Stimulated activated naive CD4-positive, alpha-beta T cell treated with Interleukin-2 at 50 U/mL for 16 hours (primary cell): Measurements from ENCODE around the gene TRRAP.
A peak's percentile ranks its signal among the peaks of the same experiment; 100 is the strongest.

ENCODE experiments used
- DNase-seq: peaks from one replicate; lab custom pipeline; 2025; lab: John Stamatoyannopoulos, UW

The TRRAP gene

DNA sequence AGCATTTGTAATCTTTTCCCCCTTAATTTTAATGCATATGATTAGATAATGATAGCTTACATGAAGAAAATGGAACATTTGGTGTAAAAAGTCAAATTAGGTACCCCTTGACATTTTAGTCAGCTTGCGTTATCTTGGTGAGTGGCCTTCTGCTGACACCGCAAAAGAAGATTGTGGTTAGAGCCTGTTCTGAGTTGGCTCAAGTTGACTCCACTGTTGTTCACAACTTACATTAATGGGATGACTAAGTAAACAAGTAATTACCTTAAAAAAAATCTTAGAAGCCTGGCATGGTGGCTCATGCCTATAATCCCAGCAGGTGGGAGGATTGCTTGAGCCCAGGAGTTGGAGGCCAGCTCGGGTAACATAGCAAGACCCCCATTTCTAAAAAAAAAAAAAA, 24.2 kb downstream of the TRRAP start:
- DNase-seq = no peak

DNA sequence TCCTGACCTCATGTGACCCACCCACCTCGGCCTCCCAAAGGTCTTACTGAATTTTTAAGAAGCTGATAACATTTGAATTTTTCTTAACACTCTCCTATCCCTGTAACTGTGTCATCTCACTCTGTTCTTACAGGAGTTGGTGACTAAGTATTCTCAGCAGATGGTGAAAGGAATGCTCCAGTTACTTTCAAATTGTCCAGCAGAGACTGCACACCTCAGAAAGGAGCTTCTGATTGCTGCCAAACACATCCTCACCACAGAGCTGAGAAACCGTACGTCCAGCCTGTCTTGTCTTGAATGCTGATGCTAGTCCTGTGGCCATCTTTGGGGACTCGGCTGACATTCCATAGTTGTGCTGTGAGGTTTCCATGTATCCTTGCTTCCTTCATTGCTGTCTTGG, 24.9 kb downstream of the TRRAP start:
- DNase-seq = no peak

DNA sequence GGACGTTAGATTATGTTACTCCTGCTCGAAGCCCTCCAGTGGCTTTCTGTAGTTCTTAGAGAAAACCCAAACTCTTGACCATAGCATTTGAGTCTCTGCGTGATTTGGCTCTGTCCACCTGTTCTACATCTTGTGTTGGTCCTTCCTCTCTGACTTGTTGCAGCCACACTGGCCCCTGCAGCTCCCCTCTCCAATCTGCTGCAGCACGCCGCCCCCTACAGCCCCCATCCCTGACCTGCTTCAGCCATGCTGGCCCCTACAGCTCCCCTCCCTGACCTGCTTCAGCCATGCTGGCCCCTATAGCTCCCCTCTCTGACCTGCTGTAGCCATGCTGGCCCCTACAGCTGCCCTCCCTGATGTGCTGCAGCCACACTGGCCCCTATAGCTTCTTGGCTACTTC, 29.2 kb downstream of the TRRAP start:
- no peak for DNase-seq

DNA sequence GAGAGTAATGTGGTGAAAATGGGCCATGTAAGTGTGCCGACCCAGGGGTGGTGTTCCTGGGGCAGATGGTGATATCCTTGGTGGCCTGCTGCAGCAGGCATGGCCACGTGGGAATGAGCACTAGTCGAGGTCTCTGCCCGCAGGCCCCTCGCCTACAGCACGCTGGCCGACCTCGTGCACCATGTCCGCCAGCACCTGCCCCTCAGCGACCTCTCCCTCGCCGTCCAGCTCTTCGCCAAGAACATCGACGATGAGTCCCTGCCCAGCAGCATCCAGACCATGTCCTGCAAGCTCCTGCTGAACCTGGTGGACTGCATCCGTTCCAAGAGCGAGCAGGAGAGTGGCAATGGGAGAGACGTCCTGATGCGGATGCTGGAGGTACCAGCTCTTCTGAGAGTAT, 30.3 kb downstream of the TRRAP start:
- DNase-seq = no peak

DNA sequence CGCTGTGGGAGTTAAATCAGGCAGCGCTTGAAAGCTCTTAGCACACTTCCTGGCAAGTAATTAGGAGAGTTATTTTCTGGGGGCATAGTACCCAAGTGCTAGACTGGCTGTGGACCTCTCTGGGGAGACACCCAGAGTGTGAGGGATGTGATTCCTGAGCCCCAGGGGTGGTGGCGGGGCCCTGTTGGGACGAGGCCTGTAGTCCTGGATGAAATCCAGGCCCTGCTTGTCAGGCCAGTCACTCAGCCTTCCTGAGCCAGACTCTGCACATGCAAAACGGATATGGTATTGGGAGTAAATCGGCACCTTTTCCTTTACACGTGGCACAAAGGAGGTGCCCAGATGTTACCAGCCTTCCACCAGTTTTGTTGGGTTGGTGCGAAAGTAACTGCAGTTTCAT, 31.2 kb downstream of the TRRAP start:
- no peak for DNase-seq

DNA sequence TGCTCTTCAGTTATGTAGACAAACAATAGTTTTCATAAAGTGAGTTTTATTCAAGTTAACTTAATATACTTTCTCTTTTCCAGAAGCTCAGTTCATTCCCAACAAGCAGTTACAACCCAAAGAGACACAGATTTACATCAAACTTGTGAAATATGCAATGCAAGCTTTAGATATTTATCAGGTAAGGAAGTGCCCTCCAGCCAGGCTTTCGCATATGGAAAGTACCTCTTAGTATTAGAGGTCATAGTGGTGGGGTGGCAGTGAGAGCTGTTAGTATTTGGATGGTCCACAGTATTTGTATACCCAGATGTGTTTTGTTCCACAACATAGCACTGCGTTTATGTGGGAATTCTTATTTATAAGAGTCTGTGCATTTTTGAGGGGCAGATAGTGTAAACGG, 32.1 kb downstream of the TRRAP start:
- no peak for DNase-seq

DNA sequence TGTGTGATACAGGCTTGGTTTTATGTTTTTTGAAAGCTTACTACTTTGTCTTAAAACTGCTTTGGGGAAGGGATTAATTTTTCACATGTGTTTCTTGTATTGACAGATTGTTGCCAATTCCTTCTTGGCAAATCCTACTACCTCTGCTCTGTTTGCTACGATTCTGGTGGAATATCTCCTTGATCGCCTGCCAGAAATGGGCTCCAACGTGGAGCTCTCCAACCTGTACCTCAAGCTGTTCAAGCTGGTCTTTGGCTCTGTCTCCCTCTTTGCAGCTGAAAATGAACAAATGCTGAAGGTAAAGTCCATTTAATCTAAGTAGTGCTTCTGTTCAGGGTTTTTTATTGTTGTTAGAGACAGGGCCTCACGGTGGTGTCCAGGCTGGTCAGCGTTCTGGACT, 33.6 kb downstream of the TRRAP start:
- DNase-seq = no peak

DNA sequence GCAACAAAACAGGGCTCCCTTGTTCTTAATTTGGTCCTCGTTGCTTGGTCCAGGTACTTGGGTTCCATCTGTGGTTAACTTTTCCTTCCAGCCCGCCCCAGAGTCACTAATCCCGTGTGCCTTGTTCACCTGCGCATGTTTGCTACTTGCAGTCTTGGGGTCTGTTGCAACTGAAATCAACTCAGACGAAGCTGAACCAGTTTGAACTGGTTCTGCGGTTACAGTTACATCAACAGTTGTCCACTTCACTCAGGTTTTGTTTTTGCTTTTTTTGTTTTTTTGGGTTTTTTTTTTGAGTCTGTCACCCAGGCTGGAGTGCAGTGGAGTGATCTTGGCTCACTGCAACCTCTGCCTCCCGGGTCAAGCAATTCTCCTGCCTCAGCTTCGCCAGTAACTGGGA, 34.7 kb downstream of the TRRAP start:
- no peak for DNase-seq

DNA sequence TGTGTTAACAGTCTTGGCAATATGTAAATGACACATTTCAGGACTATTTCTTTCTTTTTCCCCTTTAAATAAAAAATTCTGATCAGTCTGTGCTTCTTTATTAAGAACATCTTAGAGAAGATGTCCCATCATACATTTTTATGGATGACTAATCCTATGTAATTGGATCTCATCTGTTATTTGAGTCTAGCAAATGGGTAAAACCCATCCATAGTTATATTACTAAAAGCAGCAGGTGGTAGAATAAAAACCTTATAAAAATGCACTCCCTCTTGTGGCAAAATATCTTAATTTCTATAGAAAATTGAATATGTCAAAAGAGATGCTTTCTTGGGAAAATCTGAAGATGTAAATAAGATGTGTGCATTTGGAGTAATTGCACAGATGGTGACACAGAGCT, 35.3 kb downstream of the TRRAP start:
- DNase-seq = no peak

DNA sequence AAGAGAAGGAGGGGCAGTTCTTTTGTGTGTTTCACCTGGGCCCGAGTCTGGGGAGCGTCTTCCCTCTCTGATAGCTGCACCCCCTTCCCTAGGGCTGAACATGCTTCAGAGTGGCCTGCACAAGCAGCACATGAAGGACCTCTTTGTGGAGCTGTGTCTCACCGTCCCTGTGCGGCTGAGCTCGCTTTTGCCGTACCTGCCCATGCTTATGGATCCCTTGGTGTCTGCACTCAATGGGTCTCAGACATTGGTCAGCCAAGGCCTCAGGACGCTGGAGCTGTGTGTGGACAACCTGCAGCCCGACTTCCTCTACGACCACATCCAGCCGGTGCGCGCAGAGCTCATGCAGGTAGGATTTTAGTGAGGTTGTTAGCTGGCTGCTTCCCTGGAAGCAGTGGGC, 39.0 kb downstream of the TRRAP start:
- no peak for DNase-seq

DNA sequence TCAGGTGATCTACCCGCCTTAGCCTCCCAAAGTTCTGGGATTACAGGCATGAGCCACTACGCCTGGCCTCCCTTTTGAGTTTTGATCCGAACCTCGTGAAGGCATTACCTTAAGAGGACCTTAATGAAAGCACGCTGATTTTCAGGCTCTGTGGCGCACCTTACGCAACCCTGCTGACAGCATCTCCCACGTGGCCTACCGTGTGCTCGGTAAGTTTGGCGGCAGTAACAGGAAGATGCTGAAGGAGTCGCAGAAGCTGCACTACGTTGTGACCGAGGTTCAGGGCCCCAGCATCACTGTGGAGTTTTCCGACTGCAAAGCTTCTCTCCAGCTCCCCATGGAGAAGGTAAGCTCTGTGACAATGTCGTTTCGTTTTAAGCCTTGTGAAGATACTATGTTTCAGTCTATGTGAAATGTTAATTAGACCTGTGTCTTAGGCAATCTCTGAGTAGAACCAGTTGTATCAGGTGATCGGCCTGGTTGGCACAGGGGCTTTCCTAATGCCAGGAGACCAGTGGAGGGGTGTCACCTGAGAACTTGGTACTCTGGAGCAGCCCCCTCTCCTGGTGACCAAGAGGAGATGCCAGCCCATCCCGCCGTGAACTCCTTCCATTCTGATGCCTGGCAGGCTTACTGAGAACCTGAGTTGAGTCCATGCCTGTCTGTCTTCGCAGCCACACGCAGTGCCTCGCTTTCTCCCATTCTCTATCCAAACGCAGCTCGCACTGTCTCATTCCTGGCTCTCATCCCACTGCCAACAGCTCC, 43.5 kb downstream of the TRRAP start:
- no peak for DNase-seq

DNA sequence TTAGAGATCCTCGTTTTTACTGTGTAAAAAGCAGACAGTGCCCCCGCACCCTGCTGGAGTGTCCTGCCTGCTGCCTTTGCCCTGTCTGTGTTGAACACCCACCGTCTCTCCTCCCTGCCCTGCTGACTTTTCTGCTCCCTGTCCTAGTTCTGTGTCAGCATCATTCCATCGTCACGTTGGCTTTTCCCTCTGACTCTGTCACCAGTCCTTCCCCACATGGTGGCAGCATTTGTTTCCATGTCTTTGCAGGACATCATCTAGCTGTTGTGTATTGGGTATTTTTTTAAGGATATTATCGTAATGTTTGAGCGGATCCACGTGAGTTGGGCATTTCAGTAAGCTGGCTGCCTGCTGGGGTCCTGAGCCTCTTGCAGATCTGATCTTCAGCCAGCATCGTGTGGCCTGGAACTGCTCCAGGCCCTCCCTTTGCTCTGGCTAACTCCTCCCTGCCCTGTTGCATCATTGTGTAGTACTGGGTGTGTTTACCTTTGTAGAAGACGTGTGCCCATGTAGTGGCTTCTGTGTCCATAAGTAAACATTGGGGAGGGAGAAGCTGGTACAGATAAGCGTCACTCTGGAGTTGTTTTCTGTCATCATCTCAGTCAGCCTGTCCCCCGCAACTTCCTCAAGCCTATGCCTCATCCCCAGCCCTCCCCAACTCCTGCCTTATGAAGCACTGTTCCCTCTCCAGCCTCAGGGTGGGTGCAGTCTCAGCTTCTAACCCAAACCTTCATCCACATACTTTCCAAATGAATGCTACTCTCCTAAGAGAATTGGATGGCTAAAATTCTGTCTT, 44.3 kb downstream of the TRRAP start:
- no peak for DNase-seq

DNA sequence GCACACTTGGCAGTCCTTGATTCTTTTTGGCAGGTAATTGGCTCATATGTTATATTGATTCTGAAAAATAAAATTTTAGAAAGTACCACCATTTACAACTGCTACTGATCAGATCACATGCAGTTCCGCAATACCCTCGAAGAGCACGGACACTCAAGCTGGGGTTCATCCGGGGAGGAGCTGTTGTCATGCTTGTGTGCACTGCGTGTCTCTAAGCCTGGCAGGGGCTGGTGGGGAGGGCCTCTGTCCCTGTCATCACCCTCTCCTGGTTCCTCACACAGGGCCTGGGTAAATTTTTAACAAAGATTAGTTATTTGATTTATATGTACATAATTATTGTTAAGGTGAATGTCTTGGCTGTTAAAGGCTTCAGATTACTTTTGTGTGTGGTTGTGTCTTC, 45.2 kb downstream of the TRRAP start:
- no peak for DNase-seq

DNA sequence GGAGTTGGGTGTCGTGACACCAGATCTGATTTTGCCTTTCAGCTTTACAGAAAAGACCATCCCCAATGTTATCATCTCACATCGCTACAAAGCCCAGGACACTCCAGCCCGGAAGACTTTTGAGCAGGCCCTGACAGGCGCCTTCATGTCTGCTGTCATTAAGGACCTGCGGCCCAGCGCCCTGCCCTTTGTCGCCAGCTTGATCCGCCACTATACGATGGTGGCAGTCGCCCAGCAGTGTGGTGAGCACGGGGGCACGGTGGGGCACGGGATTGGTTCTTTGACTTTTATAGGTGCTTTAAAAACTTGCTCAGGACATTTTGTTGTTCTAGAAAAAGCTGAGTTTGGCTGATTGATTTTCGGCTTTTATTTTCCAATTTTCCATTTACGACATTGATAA, 48.8 kb downstream of the TRRAP start:
- DNase-seq = no peak

DNA sequence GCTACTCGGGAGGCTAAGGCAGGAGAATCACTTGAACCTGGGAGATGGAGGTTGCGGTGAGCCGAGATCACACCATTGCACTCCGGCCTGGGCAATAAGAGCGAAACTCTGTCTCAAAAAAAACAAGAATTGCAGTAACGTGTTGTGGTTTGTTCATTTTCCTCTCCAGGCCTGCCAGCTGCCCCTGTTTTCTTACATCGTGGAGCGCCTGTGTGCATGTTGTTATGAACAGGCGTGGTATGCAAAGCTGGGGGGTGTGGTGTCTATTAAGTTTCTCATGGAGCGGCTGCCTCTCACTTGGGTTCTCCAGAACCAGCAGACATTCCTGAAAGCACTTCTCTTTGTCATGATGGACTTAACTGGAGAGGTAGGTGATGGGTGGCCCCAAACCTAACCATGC, 52.1 kb downstream of the TRRAP start:
- DNase-seq = no peak

DNA sequence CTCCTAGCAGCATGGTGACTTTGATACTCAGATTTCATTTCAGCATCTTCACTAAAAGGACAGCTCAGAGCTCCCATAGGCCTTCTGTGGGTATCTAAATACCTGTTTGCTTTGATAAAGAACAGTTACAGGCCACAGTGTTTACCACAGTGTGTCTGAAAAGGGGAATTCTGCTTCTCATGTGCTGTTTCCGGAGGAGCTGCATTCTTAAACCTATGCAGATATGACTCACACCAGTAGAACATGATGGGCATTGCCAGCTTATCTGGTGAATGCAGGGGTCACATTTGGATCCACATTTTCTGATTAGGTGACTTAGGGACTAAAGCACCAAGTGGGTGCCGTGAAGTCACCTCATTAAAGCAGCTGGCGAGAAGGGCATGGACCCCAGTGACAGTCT, 52.6 kb downstream of the TRRAP start:
- peak; percentile 29 for DNase-seq

DNA sequence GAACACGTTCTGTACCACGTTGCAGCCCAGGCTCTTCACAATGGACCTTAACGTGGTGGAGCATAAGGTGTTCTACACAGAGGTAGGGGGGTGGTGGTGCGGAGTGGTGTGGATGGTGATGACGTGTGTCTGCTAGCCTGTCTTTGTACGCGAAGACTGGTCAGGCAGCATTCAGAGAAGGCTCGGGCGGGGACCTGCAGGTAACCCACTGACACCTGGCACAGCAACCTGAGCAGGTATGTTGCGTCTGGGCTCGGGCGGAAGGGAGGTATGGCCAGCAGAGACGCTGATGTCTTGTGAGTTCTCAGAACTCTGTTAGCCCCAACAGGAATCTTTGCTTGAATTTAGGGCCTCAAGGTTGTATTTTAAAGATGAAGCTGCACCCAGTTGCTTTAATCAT, 55.0 kb downstream of the TRRAP start:
- DNase-seq = no peak

DNA sequence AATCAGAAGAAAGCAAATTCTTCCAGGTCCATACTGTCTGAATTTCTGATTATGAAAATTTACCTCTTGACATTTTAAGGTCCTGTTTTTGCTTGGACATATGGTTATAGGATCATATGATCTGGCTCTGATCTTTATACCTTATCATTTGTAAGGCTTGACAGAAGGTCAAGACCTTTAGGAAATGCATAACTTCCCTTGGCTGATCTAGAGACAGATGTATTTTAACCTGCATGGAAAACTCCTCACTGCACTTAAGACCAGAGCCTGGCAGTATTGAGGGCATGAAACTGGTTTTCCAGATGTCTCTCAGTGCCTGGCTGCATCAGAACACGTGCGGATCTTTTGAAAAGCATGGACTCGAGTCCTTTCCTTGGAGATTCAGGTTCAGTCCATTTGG, 55.9 kb downstream of the TRRAP start:
- no peak for DNase-seq

DNA sequence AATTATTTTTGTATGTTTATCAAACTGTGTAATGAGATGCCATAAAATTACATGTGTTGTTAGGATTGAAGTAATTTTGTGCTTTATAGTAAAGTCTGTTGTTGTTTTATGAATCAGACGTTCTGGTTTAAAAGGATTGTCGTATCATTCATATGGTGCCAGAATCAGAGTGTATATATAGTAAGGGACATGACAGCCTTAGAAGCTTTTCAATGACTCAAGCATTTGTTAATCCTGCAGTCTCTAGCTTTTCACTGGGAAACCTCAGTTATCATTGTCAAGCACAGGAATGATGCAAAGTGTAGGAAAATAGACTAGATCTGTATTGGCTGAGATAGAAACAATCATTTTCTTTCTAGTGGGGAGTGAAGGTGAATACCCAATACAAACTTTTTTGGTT, 57.5 kb downstream of the TRRAP start:
- no peak for DNase-seq

DNA sequence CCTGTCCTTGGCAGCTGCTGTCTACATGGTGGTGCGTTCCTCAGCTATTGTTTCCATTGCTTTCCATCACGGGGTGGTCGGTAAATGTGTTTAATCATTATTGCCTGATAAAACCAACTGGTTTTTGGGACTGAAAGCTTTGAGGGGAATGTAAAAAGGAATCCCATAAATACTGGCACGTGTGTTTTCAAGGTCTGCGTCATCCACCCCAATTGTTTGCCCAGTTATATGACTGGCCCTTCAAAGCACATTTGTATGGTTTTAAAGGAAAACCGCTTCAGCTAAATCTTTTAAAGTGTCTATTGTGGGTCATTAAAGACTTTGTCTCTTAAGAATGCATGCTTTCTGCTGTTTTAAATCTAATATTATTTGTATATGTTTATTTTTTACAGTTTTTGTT, 65.0 kb downstream of the TRRAP start:
- no peak for DNase-seq

DNA sequence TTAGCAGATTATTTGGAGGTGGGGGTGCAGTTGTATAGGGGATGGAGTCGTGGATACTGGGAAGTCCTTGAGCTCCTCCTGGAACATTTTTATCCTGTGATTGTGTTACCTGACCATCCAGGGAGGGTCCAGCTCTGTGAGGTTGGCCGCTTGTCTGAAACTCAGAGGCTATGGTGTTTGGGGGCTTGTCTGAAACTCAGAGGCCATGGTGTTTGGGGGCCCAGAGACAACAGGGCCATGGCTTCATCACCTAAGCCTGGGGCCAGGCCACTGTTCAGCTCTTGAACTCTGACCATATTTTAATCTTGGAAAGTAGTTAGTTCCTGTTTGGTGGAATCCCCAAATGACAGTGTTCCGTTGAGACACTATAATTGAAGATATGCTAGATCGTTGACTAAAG, 66.1 kb downstream of the TRRAP start:
- no peak for DNase-seq

DNA sequence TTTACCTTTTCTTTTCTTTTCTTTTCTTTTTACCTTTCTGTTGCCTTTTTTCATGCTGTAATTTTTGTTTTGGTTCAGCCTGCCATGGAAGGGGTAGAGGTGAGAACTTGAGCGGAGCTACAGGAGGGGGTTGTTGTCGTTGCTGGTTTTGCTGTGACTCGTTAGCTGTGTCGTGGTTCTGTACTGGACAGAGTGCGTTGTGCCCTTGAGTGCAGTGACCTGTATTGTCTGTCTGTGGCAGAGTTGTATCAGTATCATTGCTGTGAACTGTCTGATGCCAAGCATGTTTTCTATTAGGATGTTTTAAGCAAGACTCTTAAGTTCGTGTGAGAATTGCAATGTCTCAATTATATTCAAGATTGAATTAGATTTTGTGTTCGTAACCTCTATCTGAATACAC, 67.5 kb downstream of the TRRAP start:
- no peak for DNase-seq

DNA sequence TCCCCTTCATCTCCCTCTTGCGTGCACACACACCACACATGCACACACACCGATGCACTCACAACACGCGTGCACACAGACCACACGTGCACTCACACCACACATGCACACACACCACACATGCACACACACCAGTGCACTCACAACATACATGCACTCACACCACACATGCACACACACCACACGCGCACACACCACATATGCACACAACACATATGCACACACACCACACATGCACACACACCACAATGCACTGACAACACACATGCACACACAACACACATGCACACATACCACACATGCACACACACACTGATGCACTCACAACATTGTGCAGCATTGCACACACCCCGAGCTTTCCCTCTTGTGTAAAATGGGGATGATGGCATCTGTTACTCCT, 68.1 kb downstream of the TRRAP start:
- DNase-seq = no peak
